NCI-H1092 treated with DMSO at 0.1 percent for 48 hours (cell line): Measurements from ENCODE around the gene NFE2L3.
"Not testable (repeated sequence)": the region's sequence is repeated elsewhere in the genome, so short reads cannot be mapped to it uniquely, and the experiment has no call there.

Source experiments
- DNase-seq: peaks from one replicate; lab custom pipeline; 2025; lab: John Stamatoyannopoulos, UW

The NFE2L3 gene

DNA sequence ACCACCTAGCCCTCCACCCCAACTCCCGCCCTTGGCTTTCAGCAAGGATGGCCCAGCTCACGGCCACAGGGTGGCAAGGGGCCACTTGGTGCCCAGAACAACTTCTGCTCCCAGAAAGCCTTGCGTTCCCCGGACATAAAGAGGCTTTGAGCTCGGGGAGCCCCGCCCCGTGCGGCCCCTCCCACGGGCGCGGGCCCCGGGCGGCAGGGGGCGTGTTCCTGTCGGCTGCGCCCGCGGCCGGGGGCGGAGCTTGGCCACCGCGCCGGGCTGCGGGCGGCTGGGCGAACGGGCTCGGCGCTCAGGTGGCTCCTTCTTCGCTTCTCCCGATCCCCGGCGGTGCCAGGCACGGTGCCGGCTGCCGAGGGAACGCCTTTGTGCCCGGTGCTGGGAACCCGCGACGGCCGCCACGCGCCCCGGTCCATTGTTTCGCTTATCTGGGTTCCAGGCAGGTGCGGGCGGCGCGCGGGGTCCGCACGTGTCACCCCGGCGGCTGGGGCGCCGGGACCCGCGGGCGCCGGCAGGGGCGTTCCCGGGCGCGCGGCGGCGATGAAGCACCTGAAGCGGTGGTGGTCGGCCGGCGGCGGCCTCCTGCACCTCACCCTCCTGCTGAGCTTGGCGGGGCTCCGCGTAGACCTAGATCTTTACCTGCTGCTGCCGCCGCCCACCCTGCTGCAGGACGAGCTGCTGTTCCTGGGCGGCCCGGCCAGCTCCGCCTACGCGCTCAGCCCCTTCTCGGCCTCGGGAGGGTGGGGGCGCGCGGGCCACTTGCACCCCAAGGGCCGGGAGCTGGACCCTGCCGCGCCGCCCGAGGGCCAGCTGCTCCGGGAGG, at the start of gene NFE2L3:
Gene NFE2L3 (plus strand): TSS at position 246 of the 829 bp plus-strand sequence. CDS start 301 bp downstream, at position 547.
- peak; percentile 61 for DNase-seq

GRCh38 chr7:26103596-26103995, 48.4 kb upstream of the NFE2L3 start:
- DNase-seq = no peak

DNA sequence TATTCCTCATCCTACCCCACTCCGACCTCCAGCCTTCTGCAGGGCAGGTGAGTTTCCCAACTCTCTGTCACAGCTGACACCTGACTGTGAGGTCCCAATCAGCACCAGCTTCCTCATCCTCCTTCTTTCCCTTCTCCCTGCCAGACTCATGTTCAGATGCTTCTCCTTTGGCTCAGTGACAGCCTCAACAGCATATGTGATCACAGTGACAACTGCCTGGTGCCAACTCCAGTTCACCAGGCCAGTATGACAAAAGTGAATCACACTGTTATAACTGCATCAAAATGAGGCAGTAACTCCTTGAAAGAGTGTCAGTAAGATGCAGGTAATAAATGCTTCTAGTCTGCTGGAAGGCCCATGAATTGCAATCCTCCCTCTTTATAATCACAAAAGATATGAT, 46.8 kb upstream of the NFE2L3 start:
- no peak for DNase-seq

- DNase-seq = no peak
Measured at GRCh38 chr7:26105931-26106330, 46.1 kb upstream of the NFE2L3 start.

DNA sequence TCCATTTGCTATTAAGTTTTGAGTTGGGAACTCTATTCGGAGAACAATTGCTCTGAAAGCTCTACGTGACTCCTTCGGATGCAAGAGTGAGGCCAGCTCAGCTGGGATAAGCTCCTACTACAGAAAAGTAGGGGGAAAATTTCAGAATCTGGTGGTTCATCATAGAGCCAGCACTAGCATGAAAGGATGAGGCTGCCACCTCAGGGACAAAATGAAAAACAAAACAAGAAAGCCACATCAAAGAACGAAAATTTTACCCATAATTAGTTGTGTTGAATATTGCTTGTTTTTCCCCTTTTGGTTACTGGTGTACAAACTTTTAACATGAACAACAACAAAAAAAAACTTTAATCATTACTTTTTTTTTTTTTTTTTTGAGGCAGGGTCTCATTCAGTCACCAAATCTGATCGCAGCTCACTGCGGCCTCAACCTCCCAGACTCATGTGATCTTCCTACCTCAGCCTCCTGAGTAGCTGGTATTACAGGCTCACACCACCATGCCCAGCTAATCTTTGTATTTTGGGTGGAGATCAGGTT, 39.7 kb upstream of the NFE2L3 start:
- no peak for DNase-seq

DNA sequence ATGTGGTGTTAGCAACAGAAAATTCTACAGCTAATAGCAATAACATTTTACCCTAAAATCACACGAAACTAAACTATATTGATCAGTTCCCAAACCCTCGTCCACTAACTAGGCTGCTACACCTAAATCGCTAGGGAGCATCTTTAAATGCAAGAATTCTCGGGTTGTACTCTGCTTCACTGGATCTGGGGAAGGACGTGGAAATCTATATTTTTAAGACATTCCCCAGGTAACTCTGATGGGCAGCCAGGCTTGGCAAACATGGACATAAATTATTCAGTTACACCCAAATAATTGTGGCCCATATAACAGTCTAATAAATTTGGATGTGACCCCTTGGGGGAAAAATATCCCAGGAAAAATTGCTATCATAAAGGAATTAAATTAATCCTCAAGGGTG, 36.3 kb upstream of the NFE2L3 start:
- DNase-seq = no peak

- DNase-seq = no peak
Measured at GRCh38 chr7:26117142-26117807, 34.7 kb upstream of the NFE2L3 start.

- DNase-seq = no peak
Measured at GRCh38 chr7:26117970-26118369, 34.0 kb upstream of the NFE2L3 start.

DNA sequence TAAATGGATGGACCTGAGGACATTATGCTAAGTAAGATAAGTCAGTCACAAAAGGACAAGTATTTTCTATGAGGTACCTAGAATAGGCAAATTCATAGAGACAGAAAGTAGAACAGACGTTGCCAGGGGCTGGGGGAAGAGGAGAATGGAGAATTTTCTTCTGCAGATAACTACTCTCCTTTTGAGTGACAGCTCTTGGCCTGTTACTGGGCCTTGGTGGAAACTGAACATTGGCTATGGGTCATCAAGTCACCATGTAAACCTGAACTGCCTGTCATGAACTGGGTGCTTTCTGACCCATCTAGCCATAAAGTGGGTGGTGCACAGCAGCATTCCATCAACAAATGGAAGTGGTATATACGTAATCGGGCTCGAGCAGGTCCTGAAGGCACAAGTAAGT, 29.3 kb upstream of the NFE2L3 start:
- DNase-seq = no peak

DNA sequence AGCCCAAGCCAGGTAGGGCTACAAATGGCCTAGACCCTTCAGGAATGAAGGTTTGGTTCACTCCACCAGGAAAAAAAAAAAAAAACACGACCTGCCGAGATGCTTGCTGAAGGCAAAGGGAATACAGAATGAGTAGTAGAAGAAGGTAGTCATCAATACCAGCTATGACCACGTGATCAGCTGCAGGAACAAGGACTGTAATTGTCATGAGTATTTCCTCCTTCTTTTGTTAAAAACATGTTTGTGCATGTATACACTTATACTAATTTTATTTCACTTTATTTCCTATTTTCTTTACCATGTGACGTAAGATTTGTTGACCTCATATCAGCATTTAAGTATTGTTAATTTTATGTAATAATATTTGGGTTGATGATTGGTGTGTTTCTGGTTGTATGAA, 27.2 kb upstream of the NFE2L3 start:
- not testable (repeated sequence) for DNase-seq

DNA sequence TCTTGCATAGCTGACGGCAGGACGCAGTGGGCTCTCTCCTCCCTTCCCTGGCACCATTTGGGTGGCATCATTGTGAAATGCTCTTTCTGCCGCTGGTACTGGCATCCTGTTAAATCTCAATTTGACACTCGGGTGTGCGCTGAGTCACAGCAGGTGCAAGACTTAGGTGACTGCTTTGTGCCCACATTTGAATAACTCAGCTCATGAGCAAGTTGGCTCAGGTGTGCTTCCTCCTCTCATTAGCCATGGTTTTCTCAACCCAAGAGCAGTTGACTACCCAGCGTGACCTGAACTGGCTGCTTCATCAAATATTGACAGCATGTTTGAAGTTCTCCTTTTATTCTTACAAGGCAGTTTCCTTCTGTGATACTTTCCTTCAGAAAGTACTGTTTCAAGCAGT, 24.6 kb upstream of the NFE2L3 start:
- DNase-seq = no peak

GRCh38 chr7:26131056-26131589, 20.9 kb upstream of the NFE2L3 start:
- no peak for DNase-seq

DNA sequence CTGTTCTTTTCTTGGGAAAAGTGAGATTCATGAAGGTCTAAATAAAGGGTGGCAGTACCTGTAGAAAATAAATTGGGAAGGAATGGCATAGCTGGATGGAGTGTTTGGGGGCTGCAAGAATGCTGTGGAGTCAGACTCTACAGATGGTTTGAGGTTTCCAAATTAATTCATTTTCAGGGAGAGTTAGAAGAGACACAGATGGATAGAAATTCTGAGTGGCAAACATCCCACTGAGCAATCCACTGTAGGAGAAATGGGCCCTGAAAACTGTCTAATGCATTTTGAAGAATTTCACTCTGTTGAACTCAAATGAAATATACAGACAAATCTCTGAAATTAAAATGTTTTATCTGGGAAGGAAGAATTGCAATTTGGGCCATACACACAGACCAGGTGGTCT, 16.9 kb upstream of the NFE2L3 start:
- no peak for DNase-seq

GRCh38 chr7:26135551-26135950, 16.4 kb upstream of the NFE2L3 start:
- no peak for DNase-seq

- peak; percentile 12 for DNase-seq
Measured at GRCh38 chr7:26136831-26137230, 15.2 kb upstream of the NFE2L3 start.

DNA sequence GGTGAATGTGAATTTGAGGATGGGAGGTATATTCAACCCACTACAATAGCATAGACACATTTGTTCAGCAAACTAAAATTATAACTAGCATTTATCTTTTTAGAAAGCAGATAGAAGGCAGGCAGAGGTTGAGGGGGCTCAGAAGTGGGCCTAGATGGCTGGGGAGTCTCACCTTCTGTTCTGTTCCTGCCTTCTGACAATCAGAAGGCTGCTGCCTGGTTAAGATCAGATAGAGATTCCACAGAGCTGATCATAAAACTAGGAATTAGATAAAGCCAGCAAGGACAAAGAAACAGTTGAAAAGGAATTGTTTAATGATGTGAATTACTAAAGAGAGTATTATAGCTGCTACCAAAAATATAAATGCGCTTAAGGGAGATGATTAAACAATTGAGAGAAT, 11.6 kb upstream of the NFE2L3 start:
- DNase-seq = no peak

GRCh38 chr7:26141077-26141476, 10.9 kb upstream of the NFE2L3 start:
- DNase-seq = no peak

- DNase-seq = no peak
Measured at GRCh38 chr7:26143298-26144048, 8.5 kb upstream of the NFE2L3 start.

DNA sequence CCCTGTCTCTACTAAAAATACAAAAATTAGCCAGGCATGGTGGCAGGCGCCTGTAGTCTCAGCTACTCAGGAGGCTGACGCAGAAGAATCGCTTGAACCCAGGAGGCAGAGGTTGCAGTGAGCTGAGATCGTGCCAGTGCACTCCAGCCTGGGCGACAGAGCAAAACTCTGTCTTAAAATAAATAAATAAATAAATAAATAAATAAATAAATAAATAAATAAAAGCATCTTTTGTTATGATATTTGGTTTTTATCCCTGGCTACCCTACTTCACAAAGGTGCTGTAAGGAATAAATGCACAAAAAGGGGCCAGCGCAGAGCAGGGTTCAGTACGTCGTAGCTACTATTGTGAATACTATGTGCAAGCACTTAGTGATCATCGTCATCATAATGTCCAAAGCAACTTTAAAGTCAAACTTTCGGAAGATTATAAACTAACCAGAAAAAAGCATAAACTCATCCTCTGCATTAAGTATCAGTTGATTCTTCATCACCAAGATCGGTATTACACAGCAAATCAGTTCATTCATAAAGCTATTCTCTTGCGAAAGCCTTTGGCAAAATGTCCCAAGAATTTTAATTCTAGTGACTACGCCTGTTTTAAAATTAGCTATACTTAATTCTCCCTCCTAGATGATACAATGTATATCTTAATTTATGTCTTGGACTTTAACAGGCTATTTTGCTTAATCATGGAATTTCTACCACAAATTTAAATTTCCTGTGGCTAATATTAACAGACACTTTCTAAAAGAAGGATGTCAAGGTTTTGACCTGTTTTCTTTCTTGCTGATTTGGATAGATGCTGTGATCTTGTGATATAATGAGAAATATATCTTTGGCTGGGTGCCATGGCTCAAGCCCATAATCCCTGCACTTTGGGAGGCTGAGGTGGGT, 7.6 kb upstream of the NFE2L3 start:
- no peak for DNase-seq

DNA sequence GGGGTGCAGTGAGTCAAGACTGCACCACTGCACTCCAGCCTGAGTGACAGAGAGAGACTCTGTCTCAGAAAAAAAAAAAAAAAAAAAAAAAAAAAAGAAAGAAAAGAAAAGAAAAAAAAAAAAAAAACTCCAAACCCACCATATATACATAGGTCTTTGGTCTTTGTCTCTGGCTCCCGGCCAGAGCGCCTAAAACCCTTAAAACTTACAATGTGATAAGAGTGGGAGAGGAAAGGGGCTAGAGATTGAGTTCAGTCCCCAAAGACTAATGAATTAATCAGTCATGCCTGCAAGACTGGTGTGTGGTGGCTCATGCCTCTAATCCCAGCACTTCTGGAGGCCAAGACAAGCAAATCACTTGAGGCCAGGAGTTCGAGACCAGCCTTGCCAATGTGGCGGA, 6.8 kb upstream of the NFE2L3 start:
- no peak for DNase-seq

- no peak for DNase-seq
Measured at GRCh38 chr7:26147030-26147429, 5.0 kb upstream of the NFE2L3 start.
